GM12878 (cell line): ENCODE data around the gene MICA. TPM values are rescaled to one million over a fixed set of nuclear protein-coding genes. Genes with fewer than 3 reads are reported as not detected.

Experiments used
- ATAC-seq: fragments of 200-7000 bp; cut with Tn5 transposase; 3 replicates; pipeline ENCODE4 v1.9.1; 2020; ENCODE audit warnings: mild to moderate bottlenecking, moderate library complexity
- BruUV-seq: library from RNA; stranded (reverse); fragments of 400-500 nt; replicated peaks from 2 replicates; lab custom pipeline; 2021; lab: Mats Ljungman, UMichigan
- CTCF ChIA-PET: fragments of 300-600 bp; sonication (Branson Sonifier 250); formaldehyde crosslinking; extraction: SDS; loops from one replicate; lab custom pipeline; 2021; ENCODE audit warnings: inconsistent platforms; lab: Yijun Ruan, JAX
- POLR2A ChIA-PET: fragments of 350-600 bp; formaldehyde crosslinking; extraction: SDS; loops from one replicate; lab custom pipeline; 2021; ENCODE audit warnings: inconsistent platforms; lab: Charles Lee
- RAD21 ChIA-PET: fragments of 300-600 bp; sonication (Branson Sonifier 250); formaldehyde crosslinking; loops from one replicate; lab custom pipeline; 2023; ENCODE audit warnings: antibody characterized with exemption; ENCODE audit not compliant: unreplicated experiment; lab: Charles Lee
- SMC1A ChIA-PET: fragments of 300-600 bp; sonication (Branson Sonifier 250); formaldehyde crosslinking; loops from one replicate; lab custom pipeline; 2023; ENCODE audit not compliant: unreplicated experiment, uncharacterized antibody; lab: Charles Lee
- DNase-seq: peaks from one replicate; pipeline ENCODE4 v3.0.0-alpha.2; 2011; ENCODE audit warnings: low read depth, low spot score
- FAIRE-seq: peaks from 3 replicates; lab custom pipeline; 2011; peaks lifted over from hg19 to GRCh38; lab: Jason Lieb, UNC
- H2AFZ ChIP-seq: 2 replicates; pipeline ENCODE4 v1.6.0; 2011; ENCODE audit warnings: low read depth, low read length, control low read depth; ENCODE audit not compliant: control insufficient read depth
- H3K27ac ChIP-seq: 2 replicates; pipeline ENCODE4 v1.5.1; 2011; ENCODE audit warnings: control low read depth; ENCODE audit not compliant: control insufficient read depth, insufficient read depth
- H3K27me3 ChIP-seq, 2 experiments: replicated peaks in 1 of 2; 2 replicates each; pipeline versions ENCODE4 v1.6.0 to v1.6.1; 2011; ENCODE audit warnings: low read length in 1 of 2; ENCODE audit not compliant: control insufficient read depth in 2 of 2, insufficient read depth in 2 of 2
- H3K36me3 ChIP-seq, 2 experiments: 2 replicates each; pipeline ENCODE4 v1.5.1; 2011; ENCODE audit warnings: low read length in 1 of 2; ENCODE audit not compliant: control insufficient read depth in 2 of 2, insufficient read depth in 2 of 2
- H3K4me1 ChIP-seq: 2 replicates; pipeline ENCODE4 v1.6.1; 2011; ENCODE audit warnings: mild to moderate bottlenecking, low read length, moderate library complexity, mixed read lengths; ENCODE audit not compliant: control insufficient read depth, insufficient read depth
- H3K4me2 ChIP-seq: 2 replicates; pipeline ENCODE4 v1.6.0; 2011; ENCODE audit warnings: control low read depth; ENCODE audit not compliant: control insufficient read depth, insufficient read depth
- H3K4me3 ChIP-seq: fragments of 200-600 bp; sonication (generic); 2 replicates; pipeline ENCODE4 v1.5.1; 2016
- H3K79me2 ChIP-seq: 2 replicates; pipeline ENCODE4 v1.6.0; 2011; ENCODE audit warnings: low read length; ENCODE audit not compliant: control insufficient read depth, insufficient read depth
- H3K9ac ChIP-seq: 2 replicates; pipeline ENCODE4 v1.8.0; 2011; ENCODE audit warnings: low read length, control low read depth, mixed read lengths; ENCODE audit not compliant: control insufficient read depth, insufficient read depth
- H3K9me3 ChIP-seq: replicated peaks from 3 replicates; pipeline ENCODE4 v1.5.1; 2011; ENCODE audit warnings: mild to moderate bottlenecking, low read length; ENCODE audit not compliant: control insufficient read depth, insufficient read depth
- H4K20me1 ChIP-seq: 2 replicates; pipeline ENCODE4 v1.6.0; 2011; ENCODE audit not compliant: control insufficient read depth, insufficient read depth
- BACH1 ChIP-seq: fragments of 450-650 bp; IDR thresholded peaks from 2 replicates; pipeline ENCODE4 v1.6.1; 2017; ENCODE audit warnings: mild to moderate bottlenecking, borderline replicate concordance
- CBFB ChIP-seq: IDR thresholded peaks from 2 replicates; pipeline ENCODE4 v1.6.1; 2016; ENCODE audit warnings: antibody characterized with exemption, low read depth
- CBX3 ChIP-seq: fragments of 200-600 bp; sonication (generic); IDR thresholded peaks from 2 replicates; pipeline ENCODE4 v1.6.1; 2016; ENCODE audit warnings: low read depth, borderline replicate concordance
- CHD2 ChIP-seq: IDR thresholded peaks from 2 replicates; pipeline ENCODE4 v1.6.1; 2011; ENCODE audit warnings: low read depth, low read length, improper control_type of control experiment, borderline replicate concordance
- CHD4 ChIP-seq: fragments of 200-600 bp; sonication (generic); IDR thresholded peaks from 2 replicates; pipeline ENCODE4 v1.6.1; 2016; ENCODE audit warnings: mild to moderate bottlenecking
- CREM ChIP-seq: IDR thresholded peaks from 2 replicates; pipeline ENCODE4 v1.6.1; 2014; ENCODE audit warnings: antibody characterized with exemption, low read depth
- CTCF ChIP-seq, 3 experiments: IDR thresholded peaks in 2 of 3; conservative IDR thresholded peaks in 1 of 3; 2 replicates each; pipeline ENCODE4 v1.5.1; 2011; ENCODE audit warnings: low read depth in 3 of 3, low read length in 3 of 3, mild to moderate bottlenecking in 3 of 3, control low read depth in 2 of 3, moderate library complexity in 2 of 3, inconsistent platforms in 1 of 3, mixed read lengths in 1 of 3; ENCODE audit not compliant: control insufficient read depth in 2 of 3, insufficient read depth in 1 of 3; ENCODE audit errors: extremely low read depth in 1 of 3
- E2F8 ChIP-seq: fragments of 450-650 bp; IDR thresholded peaks from 2 replicates; pipeline ENCODE4 v1.6.1; 2018; ENCODE audit warnings: mild to moderate bottlenecking, low read depth, moderate library complexity; ENCODE audit not compliant: partially characterized antibody
- FOXK2 ChIP-seq: fragments of 450-650 bp; IDR thresholded peaks from 2 replicates; pipeline ENCODE4 v1.6.1; 2017; ENCODE audit warnings: mild to moderate bottlenecking, moderate library complexity
- HDAC6 ChIP-seq: fragments of 200-600 bp; sonication (generic); IDR thresholded peaks from one replicate; pipeline ENCODE4 v1.8.0; 2017; ENCODE audit warnings: antibody characterized with exemption; ENCODE audit not compliant: unreplicated experiment
- MTA3 ChIP-seq: IDR thresholded peaks from 2 replicates; pipeline ENCODE4 v1.6.1; 2012; ENCODE audit warnings: low read length, inconsistent platforms, borderline replicate concordance
- MYC ChIP-seq: IDR thresholded peaks from 2 replicates; pipeline ENCODE4 v1.6.1; 2011; ENCODE audit warnings: mild to moderate bottlenecking, low read length, moderate library complexity, inconsistent platforms; ENCODE audit not compliant: insufficient read depth, insufficient replicate concordance, insufficient read length, severe bottlenecking
- RAD51 ChIP-seq: fragments of 450-650 bp; IDR thresholded peaks from 2 replicates; pipeline ENCODE4 v1.6.1; 2016; ENCODE audit warnings: moderate library complexity, mild to moderate bottlenecking, inconsistent platforms
- SP1 ChIP-seq: IDR thresholded peaks from one replicate; pipeline ENCODE4 v1.6.1; 2011; ENCODE audit warnings: low read depth, low read length
- SUPT20H ChIP-seq: IDR thresholded peaks from 2 replicates; pipeline ENCODE4 v1.6.1; 2011; ENCODE audit warnings: low read depth, mild to moderate bottlenecking, low read length, moderate library complexity, borderline replicate concordance; ENCODE audit not compliant: control insufficient read depth
- TAF1 ChIP-seq: IDR thresholded peaks from 2 replicates; pipeline ENCODE4 v1.6.1; 2011; ENCODE audit warnings: mild to moderate bottlenecking, low read depth, low read length, borderline replicate concordance
- TCF7 ChIP-seq: IDR thresholded peaks from 2 replicates; pipeline ENCODE4 v1.6.1; 2014; ENCODE audit warnings: antibody characterized with exemption, borderline replicate concordance
- USF1 ChIP-seq: IDR thresholded peaks from 2 replicates; pipeline ENCODE4 v1.6.1; 2011; ENCODE audit warnings: borderline replicate concordance, low read depth, mild to moderate bottlenecking, moderate library complexity, mixed read lengths, low read length; ENCODE audit not compliant: insufficient read depth; ENCODE audit errors: extremely low read length
- WRNIP1 ChIP-seq: IDR thresholded peaks from 2 replicates; pipeline ENCODE4 v1.6.1; 2011; ENCODE audit warnings: low read depth, low read length, improper control_type of control experiment, borderline replicate concordance
- ZNF24 ChIP-seq: fragments of 450-650 bp; IDR thresholded peaks from 2 replicates; pipeline ENCODE4 v1.6.1; 2017; ENCODE audit warnings: antibody characterized with exemption, mild to moderate bottlenecking
- ZNF384 ChIP-seq: IDR thresholded peaks from 2 replicates; pipeline ENCODE4 v1.6.1; 2012; ENCODE audit warnings: low read depth, mild to moderate bottlenecking, low read length, improper control_type of control experiment, borderline replicate concordance
- WGBS: methylation state at CpG from one replicate; pipeline ENCODE4 v1.1.6; 2016; ENCODE audit warnings: low lambda C conversion rate; ENCODE audit not compliant: insufficient replicate concordance, insufficient coverage; ENCODE audit errors: missing lambda C conversion rate; 5-methylcytosine and 5-hydroxymethylcytosine counted together
- in situ Hi-C: fragments of 300-500 bp; cut with MboI; formaldehyde crosslinking; loops from 9 replicates; pipeline ENCODE4 v1.14.3; 2018; ENCODE audit warnings: mixed read lengths
- intact Hi-C: fragments of 100-400 bp; cut with micrococcal nuclease; formaldehyde crosslinking; loops from one replicate; pipeline ENCODE4 v1.14.2; 2022; ENCODE audit not compliant: unreplicated experiment
- polyA plus RNA-seq, 11 experiments: library from polyadenylated mRNA; depleted of rRNA in 4 of 11; unstranded in 6 of 11; stranded (reverse) in 5 of 11; fragments of >200 nt; fragmentation: Nextera tagmentation in 4 of 11; fragmentation: Illumina TruSeq in 1 of 11; extraction: Ambion mirVana in 4 of 11; extraction: Trizol in 1 of 11; gene quantifications; 1 replicate in 1 of 11; 2 replicates in 10 of 11; pipeline versions ENCODE4 v1.2.1 to v1.2.3, GENCODE V29; 2011 to 2016; ENCODE audit warnings: inconsistent platforms in 2 of 11, missing spikeins in 2 of 11, low read depth in 1 of 11
- total RNA-seq, 4 experiments: library from RNA; depleted of rRNA in 3 of 4; stranded (reverse); fragments of >200 nt in 3 of 4; fragmentation: Illumina TruSeq in 1 of 4; extraction: Trizol in 1 of 4; gene quantifications; 2 replicates each; pipeline versions ENCODE4 v1.2.1 to v1.2.3, GENCODE V29; 2013 to 2021

Gene MICA
- total and polyA plus RNA-seq, 10 of the 15 experiments (the other 5 are each of a cell fraction or from before 2014, with no cell fraction given): 3.6 to 10.5 (median 6.9) TPM

GRCh38 chr6:31355583-31355948, 47.8 kb upstream of the MICA start:
- H4K20me1 ChIP-seq: peaks cover 20% of the 10 kb centered on the region
- FAIRE-seq: no peak
- no peaks in the 10 kb centered on the region for H3K27me3 ChIP-seq
- ChIA-PET RAD21 (no interaction called here), POLR2A (no interaction called here), SMC1A (interaction anchor here (1.0 kb wide), 1 partner anchor 11 kb away, joined by 3 read pairs; no protein-coding TSS in a partner anchor), CTCF (no interaction called here)
- no peak for ATAC-seq
- WGBS: 4% methylated on average over 5 of the region's 5 CpGs
- intact Hi-C loops: no loop called here
- no peaks in the 10 kb centered on the region; the same call in 1 of the 3 replicates for H3K9me3 ChIP-seq
- BruUV-seq: no TSS peak
- H3K4me2 ChIP-seq: peak overlapping the region; percentile 93
- H3K9ac ChIP-seq: peak overlapping the region; percentile 71
- peak overlapping the region; percentile 97 for H3K4me3 ChIP-seq
- H3K27ac ChIP-seq: peak overlapping the region; percentile 18; the same call in 1 of the 2 replicates
- H3K36me3 ChIP-seq: peaks cover 15 to 26% of the 10 kb centered on the region in 2 experiments
- no peak overlapping the region for H2AFZ ChIP-seq
- peaks cover 37% of the 10 kb centered on the region for H3K79me2 ChIP-seq
- in situ Hi-C loops: no loop called here
- DNase-seq: no peak
- H3K4me1 ChIP-seq: peaks cover 19% of the 10 kb centered on the region
- TF ChIP-seq CBX3: no peak
- TF ChIP-seq CREM: no peak
- no peak for TF ChIP-seq WRNIP1
- TF ChIP-seq SUPT20H: no peak
- TF ChIP-seq TCF7: no peak
- TF ChIP-seq ZNF24: no peak
- no peak for TF ChIP-seq CTCF (IDR thresholded peaks at IDR 0.05 in 2 of 3, conservative IDR thresholded peaks at IDR 0.05 in 1 of 3; ENCODE audit: control insufficient read depth in 2 of 3, extremely low read depth in 1 of 3, insufficient read depth in 1 of 3, low read depth in 3 of 3, low read length in 3 of 3)
- no peak for TF ChIP-seq SP1
- no peak for TF ChIP-seq ZNF384
- peak; percentile 46 for TF ChIP-seq E2F8
- TF ChIP-seq FOXK2: no peak
- no peak for TF ChIP-seq CHD4
- no peak for TF ChIP-seq CHD2
- peak; percentile 5 for TF ChIP-seq USF1
- no peak for TF ChIP-seq CBFB
- TF ChIP-seq MYC: no peak
- peak; percentile 59 for TF ChIP-seq BACH1
- TF ChIP-seq HDAC6: peak; percentile 15
- TF ChIP-seq RAD51: 0 out of 2 replicates have a peak, but pooled peaks have one; percentile 18
- TF ChIP-seq MTA3: no peak
- no peak for TF ChIP-seq TAF1
